ENCODE measurements around the gene LYPD1. TPM values are rescaled to one million over a fixed set of nuclear protein-coding genes. Genes with fewer than 3 reads are reported as not detected.

The LYPD1 gene
- total and polyA plus RNA-seq, 9 of the 15 experiments (the other 6 are each of a cell fraction or from before 2014, with no cell fraction given), result not detected

DNA sequence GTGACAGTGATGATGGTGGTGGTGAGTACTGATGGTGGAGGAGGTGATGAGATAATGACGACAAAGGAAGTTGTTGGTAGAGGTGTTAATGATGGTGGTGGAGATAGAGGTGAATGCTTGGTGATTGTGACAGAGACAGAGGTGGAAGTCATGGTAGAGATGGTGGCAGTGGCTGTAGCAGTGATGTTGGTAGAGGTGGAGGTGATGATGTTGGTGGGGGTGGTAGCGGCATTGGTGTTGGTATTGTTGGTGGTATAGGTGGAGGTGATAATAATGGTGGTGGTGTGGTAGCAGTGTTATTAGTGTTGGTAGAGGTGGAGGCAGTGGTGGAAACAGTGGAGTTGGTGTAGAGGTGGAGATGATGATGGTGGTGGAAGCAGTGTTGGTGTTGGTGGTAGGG lies 36.4 kb downstream of the LYPD1 start:
- intact Hi-C loops (cut with micrococcal nuclease), result no loop called here
- no peak overlapping the region for H3K27ac ChIP-seq (ENCODE audit: extremely low read depth, low read depth, low read length)
- no peak overlapping the region for H3K4me3 ChIP-seq
- POLR2A ChIA-PET, result no interaction called here
- H4K20me1 ChIP-seq (replicated peaks; ENCODE audit: control insufficient read depth, insufficient read depth, low read length), result no peaks in the 10 kb centered on the region
- H3K36me3 ChIP-seq (ENCODE audit: control insufficient read depth, insufficient read depth, low read length), result no peaks in the 10 kb centered on the region
- FAIRE-seq (no peak), ATAC-seq (no peak), DNase-seq (ENCODE audit: extremely low read depth in 1 of 4, low spot score in 3 of 4) (no peak)
- 5% methylated on average over 2 of the region's 2 CpGs for WGBS (ENCODE audit: insufficient coverage, low coverage, missing lambda C conversion rate)
- H3K9me1 ChIP-seq (ENCODE audit: control insufficient read depth, insufficient read depth, low read length), result no peaks in the 10 kb centered on the region
- no peak overlapping the region for H3K9ac ChIP-seq (ENCODE audit: insufficient read depth in 1 of 2, low read depth in 2 of 2, low read length in 2 of 2)
- no peaks in the 10 kb centered on the region for H3K79me2 ChIP-seq (ENCODE audit: control insufficient read depth, insufficient read depth, low read length)
- H3K9me3 ChIP-seq (replicated peaks; ENCODE audit: control insufficient read depth, insufficient read depth, low read depth, low read length), result no peaks in the 10 kb centered on the region
- no peak overlapping the region for H3K4me2 ChIP-seq (ENCODE audit: insufficient read depth, low read length)
- no TSS peak for BruUV-seq (replicated peaks)
- H3K27me3 ChIP-seq (ENCODE audit: control insufficient read depth in 2 of 2, insufficient read depth in 2 of 2, low read length in 2 of 2), result no peaks in the 10 kb centered on the region
- H3K4me1 ChIP-seq (replicated peaks in 1 of 2; ENCODE audit: control insufficient read depth in 2 of 2, insufficient read depth in 2 of 2, low read length in 2 of 2), result no peaks in the 10 kb centered on the region
- CTCF ChIA-PET (ENCODE audit: low intra/inter-chr PET ratio), result no interaction called here
- TF ChIP-seq, protein P1, sequence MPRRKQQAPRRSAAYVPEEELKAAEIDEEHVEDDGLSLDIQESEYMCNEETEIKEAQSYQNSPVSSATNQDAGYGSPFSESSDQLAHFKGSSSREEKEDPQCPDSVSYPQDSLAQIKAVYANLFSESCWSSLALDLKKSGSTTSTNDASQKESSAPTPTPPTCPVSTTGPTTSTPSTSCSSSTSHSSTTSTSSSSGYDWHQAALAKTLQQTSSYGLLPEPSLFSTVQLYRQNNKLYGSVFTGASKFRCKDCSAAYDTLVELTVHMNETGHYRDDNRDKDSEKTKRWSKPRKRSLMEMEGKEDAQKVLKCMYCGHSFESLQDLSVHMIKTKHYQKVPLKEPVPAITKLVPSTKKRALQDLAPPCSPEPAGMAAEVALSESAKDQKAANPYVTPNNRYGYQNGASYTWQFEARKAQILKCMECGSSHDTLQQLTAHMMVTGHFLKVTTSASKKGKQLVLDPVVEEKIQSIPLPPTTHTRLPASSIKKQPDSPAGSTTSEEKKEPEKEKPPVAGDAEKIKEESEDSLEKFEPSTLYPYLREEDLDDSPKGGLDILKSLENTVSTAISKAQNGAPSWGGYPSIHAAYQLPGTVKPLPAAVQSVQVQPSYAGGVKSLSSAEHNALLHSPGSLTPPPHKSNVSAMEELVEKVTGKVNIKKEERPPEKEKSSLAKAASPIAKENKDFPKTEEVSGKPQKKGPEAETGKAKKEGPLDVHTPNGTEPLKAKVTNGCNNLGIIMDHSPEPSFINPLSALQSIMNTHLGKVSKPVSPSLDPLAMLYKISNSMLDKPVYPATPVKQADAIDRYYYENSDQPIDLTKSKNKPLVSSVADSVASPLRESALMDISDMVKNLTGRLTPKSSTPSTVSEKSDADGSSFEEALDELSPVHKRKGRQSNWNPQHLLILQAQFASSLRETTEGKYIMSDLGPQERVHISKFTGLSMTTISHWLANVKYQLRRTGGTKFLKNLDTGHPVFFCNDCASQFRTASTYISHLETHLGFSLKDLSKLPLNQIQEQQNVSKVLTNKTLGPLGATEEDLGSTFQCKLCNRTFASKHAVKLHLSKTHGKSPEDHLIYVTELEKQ (CRISPR knock-in tag; IDR thresholded peaks at IDR 0.05), result no peak
- TF ChIP-seq ZNF696 (CRISPR knock-in tag; conservative IDR thresholded peaks at IDR 0.05) (no peak), EWSR1 (IDR thresholded peaks at IDR 0.05; ENCODE audit: borderline replicate concordance, low read depth, partially characterized antibody) (no peak)
- TF ChIP-seq, protein P2, sequence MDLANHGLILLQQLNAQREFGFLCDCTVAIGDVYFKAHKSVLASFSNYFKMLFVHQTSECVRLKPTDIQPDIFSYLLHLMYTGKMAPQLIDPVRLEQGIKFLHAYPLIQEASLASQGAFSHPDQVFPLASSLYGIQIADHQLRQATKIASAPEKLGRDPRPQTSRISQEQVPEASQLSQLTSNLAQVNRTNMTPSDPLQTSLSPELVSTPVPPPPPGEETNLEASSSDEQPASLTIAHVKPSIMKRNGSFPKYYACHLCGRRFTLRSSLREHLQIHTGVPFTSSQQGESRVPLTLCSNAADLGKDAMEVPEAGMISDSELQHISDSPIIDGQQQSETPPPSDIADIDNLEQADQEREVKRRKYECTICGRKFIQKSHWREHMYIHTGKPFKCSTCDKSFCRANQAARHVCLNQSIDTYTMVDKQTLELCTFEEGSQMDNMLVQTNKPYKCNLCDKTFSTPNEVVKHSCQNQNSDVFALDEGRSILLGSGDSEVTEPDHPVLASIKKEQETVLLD (IDR thresholded peaks at IDR 0.05), result no peak
- TF ChIP-seq, protein P3, sequence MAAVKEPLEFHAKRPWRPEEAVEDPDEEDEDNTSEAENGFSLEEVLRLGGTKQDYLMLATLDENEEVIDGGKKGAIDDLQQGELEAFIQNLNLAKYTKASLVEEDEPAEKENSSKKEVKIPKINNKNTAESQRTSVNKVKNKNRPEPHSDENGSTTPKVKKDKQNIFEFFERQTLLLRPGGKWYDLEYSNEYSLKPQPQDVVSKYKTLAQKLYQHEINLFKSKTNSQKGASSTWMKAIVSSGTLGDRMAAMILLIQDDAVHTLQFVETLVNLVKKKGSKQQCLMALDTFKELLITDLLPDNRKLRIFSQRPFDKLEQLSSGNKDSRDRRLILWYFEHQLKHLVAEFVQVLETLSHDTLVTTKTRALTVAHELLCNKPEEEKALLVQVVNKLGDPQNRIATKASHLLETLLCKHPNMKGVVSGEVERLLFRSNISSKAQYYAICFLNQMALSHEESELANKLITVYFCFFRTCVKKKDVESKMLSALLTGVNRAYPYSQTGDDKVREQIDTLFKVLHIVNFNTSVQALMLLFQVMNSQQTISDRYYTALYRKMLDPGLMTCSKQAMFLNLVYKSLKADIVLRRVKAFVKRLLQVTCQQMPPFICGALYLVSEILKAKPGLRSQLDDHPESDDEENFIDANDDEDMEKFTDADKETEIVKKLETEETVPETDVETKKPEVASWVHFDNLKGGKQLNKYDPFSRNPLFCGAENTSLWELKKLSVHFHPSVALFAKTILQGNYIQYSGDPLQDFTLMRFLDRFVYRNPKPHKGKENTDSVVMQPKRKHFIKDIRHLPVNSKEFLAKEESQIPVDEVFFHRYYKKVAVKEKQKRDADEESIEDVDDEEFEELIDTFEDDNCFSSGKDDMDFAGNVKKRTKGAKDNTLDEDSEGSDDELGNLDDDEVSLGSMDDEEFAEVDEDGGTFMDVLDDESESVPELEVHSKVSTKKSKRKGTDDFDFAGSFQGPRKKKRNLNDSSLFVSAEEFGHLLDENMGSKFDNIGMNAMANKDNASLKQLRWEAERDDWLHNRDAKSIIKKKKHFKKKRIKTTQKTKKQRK (IDR thresholded peaks at IDR 0.05; ENCODE audit: borderline replicate concordance, low read depth, low read length), result no peak
- no peak overlapping the region for H2AFZ ChIP-seq (ENCODE audit: low read depth, low read length)
- in situ Hi-C loops (cut with MboI), result no loop called here
